ENCODE measurements around the gene TRRAP.
A peak's percentile ranks its signal among the peaks of the same experiment; 100 is the strongest.

Gene TRRAP

DNA sequence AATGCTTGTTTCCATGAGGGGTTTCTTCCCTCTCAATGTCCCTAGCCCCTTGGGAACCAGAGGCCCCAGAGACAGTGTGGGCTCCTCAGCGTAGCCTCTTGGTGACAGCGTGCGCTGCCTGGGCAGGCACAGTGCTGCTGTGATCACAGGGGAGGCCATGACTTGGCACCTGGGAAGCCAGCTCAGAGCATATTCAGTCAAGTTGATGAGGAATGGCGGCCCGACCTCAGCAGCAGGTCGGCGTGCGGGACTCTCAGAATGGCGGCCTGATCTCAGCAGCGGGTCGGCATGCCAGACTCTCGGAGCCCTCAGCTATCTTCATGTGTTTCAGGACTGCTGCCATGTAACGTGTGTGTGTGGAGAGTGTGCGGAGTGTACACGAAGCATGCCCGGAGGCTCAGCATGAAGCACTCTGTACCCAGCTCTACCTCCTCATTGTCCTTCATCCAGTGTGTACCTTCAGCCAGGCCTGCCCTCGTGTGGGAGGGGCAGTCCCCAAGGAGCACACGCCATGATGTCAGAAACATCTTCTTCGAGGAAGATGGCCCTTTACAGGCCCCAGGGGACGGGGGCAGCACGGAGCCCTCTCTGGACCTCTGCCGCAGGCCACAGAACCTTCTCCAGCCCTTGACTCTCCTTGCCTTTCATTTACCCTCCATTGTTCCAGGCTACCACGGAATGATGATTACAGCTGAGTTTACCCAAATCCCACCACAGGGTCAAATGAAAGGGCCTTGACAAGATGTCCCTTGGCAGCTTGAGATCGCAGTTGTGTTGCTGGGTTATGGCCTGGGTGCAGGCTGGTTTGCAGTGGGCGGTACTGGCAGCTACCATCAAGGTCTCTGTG, 135.2 kb downstream of the TRRAP start:
- no peak for DNase-seq (ENCODE audit: low read depth)
- no peak overlapping the region for H3K4me3 ChIP-seq (ENCODE audit: low read depth, low read length)

GRCh38 chr7:99014113-99014985, 136.0 kb downstream of the TRRAP start:
- H3K4me3 ChIP-seq (ENCODE audit: low read depth, low read length): no peak overlapping the region
- DNase-seq (ENCODE audit: low read depth): no peak

DNA sequence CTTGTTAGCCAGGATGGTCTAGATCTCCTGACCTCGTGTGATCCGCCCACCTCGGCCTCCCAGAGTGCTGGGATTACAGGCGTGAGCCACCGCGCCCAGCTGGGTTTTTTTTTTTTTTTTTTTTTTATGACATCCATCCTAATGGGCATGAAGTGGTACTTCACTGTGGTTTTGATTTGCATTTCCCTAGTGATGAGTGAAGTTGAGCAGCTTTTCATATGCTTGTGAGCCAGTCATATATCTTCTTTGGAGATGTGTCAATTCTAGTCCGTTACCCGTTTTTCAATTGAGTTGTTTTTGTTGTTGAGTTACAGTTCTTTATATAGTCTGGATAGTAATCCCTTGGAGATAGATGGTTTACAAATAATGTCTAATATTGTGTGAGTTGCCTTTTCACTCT, 137.9 kb downstream of the TRRAP start:
- H3K4me3 ChIP-seq (ENCODE audit: low read depth, low read length): no peak overlapping the region
- no peak for DNase-seq (ENCODE audit: low read depth)

- no peak for DNase-seq (ENCODE audit: low read depth)
These were observed 141.4 kb downstream of the TRRAP start for GRCh38 chr7:99019523-99020412.

DNA sequence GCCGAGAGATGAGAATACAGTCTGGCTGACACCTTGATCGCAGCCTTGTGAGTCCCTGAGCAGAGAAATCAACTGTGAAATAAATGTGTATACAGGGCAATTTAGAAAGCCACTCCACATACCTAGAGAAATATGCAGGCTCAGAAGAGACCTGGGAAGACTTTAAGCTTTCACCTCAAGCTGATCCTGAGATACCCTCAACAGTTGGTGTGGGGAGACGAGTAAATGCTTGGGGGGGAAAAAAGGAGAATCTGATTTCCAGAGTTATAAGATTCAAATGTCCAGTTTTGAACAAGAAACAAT, 142.0 kb downstream of the TRRAP start:
- no peak overlapping the region for H3K4me3 ChIP-seq (ENCODE audit: low read depth, low read length)
- no peak for DNase-seq (ENCODE audit: low read depth)

More at GRCh38 chr7:99019523-99020412, 141.4 kb downstream of the TRRAP start:
- H3K4me3 ChIP-seq (ENCODE audit: low read depth, low read length): no peak overlapping the region

GRCh38 chr7:99021941-99022560, 143.7 kb downstream of the TRRAP start:
- H3K4me3 ChIP-seq (ENCODE audit: low read depth, low read length): no peak overlapping the region
- DNase-seq (ENCODE audit: low read depth): peak; percentile 9

- peak; percentile 28 for DNase-seq (ENCODE audit: low read depth)
- H3K4me3 ChIP-seq (ENCODE audit: low read depth, low read length): no peak overlapping the region
These were observed 145.7 kb downstream of the TRRAP start for GRCh38 chr7:99024066-99024465.

DNA sequence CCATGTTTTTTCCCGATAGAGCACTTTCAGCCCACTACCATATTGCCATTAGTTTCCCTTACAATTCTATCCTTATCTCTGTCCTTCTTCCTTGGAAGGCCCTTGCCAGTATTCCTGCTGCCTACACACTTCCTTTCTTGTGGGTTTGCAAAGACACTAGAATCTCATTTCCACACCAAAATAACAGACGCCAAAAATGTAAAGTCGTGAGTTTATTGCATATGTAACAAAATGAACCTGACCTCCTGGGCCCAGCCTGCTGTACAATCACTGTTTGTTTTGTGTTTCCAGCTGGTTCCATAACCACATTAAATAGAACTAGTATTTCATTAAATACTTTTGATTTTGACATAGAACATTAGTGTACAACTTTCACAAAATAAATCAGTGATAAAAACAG, 148.9 kb downstream of the TRRAP start:
- no peak overlapping the region for H3K4me3 ChIP-seq (ENCODE audit: low read depth, low read length)
- DNase-seq (ENCODE audit: low read depth): no peak

GRCh38 chr7:99027841-99028240, 149.5 kb downstream of the TRRAP start:
- H3K4me3 ChIP-seq (ENCODE audit: low read depth, low read length): no peak overlapping the region
- DNase-seq (ENCODE audit: low read depth): no peak

DNA sequence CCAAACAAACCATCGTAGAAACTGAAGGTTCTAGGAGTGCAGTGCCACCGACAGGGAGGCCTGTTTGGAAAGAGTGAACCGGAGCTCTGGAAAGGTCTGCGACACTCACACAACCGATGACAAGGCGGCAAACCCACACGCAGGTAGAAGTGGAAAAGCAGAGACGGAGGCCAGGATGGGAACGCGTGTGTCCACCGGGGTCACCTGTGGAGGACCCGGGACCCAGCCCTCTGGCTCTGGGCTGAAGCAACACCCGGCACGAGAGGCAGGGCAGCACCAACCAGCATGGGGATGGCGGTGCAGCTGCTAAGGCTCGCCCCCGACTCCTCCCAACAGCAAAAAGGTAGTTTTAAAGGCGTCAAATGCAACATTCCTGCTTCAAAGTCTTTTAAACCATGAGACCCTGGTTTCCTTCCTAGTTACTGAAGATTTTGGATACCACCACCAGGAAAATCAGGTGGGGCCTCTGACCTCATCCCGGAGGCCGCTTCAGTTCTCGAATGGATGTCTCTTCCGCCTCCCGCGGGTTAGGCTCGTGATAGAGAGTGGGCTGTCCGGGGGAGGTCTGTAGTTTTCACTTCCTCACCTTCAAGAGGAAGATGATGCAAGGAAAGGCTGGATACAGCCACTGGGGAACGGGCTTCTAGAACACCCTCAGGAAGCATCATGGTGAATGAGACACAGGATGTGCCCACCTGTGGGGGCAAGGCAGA, 150.1 kb downstream of the TRRAP start:
- H3K4me3 ChIP-seq (ENCODE audit: low read depth, low read length): no peak overlapping the region
- no peak for DNase-seq (ENCODE audit: low read depth)

- H3K4me3 ChIP-seq (ENCODE audit: low read depth, low read length): no peak overlapping the region
- no peak for DNase-seq (ENCODE audit: low read depth)
These were observed 151.4 kb downstream of the TRRAP start for GRCh38 chr7:99029466-99030435.

GRCh38 chr7:99030457-99030856, 152.1 kb downstream of the TRRAP start:
- no peak for DNase-seq (ENCODE audit: low read depth)
- no peak overlapping the region for H3K4me3 ChIP-seq (ENCODE audit: low read depth, low read length)

DNA sequence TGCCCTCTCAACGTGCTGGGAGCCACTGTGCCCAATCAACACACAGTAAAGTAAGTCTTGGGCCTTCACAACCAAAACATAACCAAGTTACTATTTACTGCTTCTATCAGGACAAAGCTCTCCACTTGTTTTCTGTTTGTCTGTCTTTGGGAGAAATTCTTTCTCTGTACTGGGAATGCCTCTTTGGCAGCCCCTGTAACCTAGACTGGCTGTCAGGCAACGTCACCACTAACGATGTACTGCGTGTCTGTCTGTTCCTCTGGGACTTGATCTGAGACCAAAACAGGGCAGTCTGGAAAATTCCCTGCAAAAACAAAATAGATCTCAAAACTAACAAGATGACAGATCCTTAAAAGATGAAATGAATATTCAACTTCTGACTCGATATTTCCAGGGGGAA, 152.6 kb downstream of the TRRAP start:
- no peak for DNase-seq (ENCODE audit: low read depth)

GRCh38 chr7:99031496-99031895, 153.2 kb downstream of the TRRAP start:
- DNase-seq (ENCODE audit: low read depth): no peak
- no peak overlapping the region for H3K4me3 ChIP-seq (ENCODE audit: low read depth, low read length)

More for the DNA sequence above, 152.6 kb downstream of the TRRAP start:
- H3K4me3 ChIP-seq (ENCODE audit: low read depth, low read length): no peak overlapping the region

- H3K4me3 ChIP-seq (ENCODE audit: low read depth, low read length): no peak overlapping the region
- no peak for DNase-seq (ENCODE audit: low read depth)
These were observed 154.6 kb downstream of the TRRAP start for GRCh38 chr7:99032928-99033327.

- H3K4me3 ChIP-seq (ENCODE audit: low read depth, low read length): no peak overlapping the region
- DNase-seq (ENCODE audit: low read depth): no peak
These were observed 155.4 kb downstream of the TRRAP start for GRCh38 chr7:99033765-99034164.

GRCh38 chr7:99034932-99035722, 156.8 kb downstream of the TRRAP start:
- DNase-seq (ENCODE audit: low read depth): no peak
- H3K4me3 ChIP-seq (ENCODE audit: low read depth, low read length): no peak overlapping the region

Data from skeletal muscle cell (primary cell).